Heart left ventricle (tissue), 16 donors: ENCODE data around the gene SYNJ1. TPM values are rescaled to one million over a fixed set of nuclear protein-coding genes. Genes with fewer than 3 reads are reported as not detected.

Experiments used
- ATAC-seq, 4 donors: fragments of 200-7000 bp; cut with Tn5 transposase; one replicate each; pipeline ENCODE4 v1.9.1; 2020 to 2022; ENCODE audit warnings: moderate library complexity in 4 of 4, mild to moderate bottlenecking in 3 of 4, moderate number of reproducible peaks in 1 of 4
- DNase-seq, 5 donors: peaks; one replicate each; pipeline ENCODE4 v3.0.0-alpha.2; 2020
- H3K27ac ChIP-seq, 12 donors: fragments of 200-600 bp; sonication (generic) in 4 of 12; one replicate each; pipeline versions ENCODE4 v1.5.0 to v1.8.0; 2016 to 2022; ENCODE audit warnings: mild to moderate bottlenecking in 2 of 12
- H3K27me3 ChIP-seq, 9 donors: fragments of 200-600 bp; sonication (generic) in 2 of 9; one replicate each; pipeline versions ENCODE4 v1.5.1 to v1.8.0; 2016 to 2022; ENCODE audit warnings: mild to moderate bottlenecking in 3 of 9
- H3K36me3 ChIP-seq, 9 donors: fragments of 200-600 bp; sonication (generic) in 2 of 9; one replicate each; pipeline versions ENCODE4 v1.5.0 to v1.8.0; 2018 to 2022; ENCODE audit warnings: mild to moderate bottlenecking in 2 of 9
- H3K4me1 ChIP-seq, 12 donors: fragments of 200-600 bp; sonication (generic) in 4 of 12; one replicate each; pipeline versions ENCODE4 v1.5.0 to v1.8.0; 2016 to 2022; ENCODE audit warnings: mild to moderate bottlenecking in 3 of 12
- H3K4me3 ChIP-seq, 12 donors: fragments of 200-600 bp; sonication (generic) in 4 of 12; one replicate each; pipeline versions ENCODE4 v1.5.0 to v1.8.0; 2017 to 2022; ENCODE audit warnings: mild to moderate bottlenecking in 9 of 12, moderate library complexity in 4 of 12
- H3K9me3 ChIP-seq, 12 donors: fragments of 200-600 bp; sonication (generic) in 4 of 12; one replicate each; pipeline versions ENCODE4 v1.5.0 to v1.8.0; 2016 to 2022; ENCODE audit warnings: mild to moderate bottlenecking in 1 of 12
- POLR2A ChIP-seq, 2 donors: fragments of 450-650 bp; IDR thresholded peaks; one replicate each; pipeline ENCODE4 v1.6.1; 2017; ENCODE audit warnings: antibody characterized with exemption in 2 of 2, mild to moderate bottlenecking in 2 of 2, moderate library complexity in 2 of 2
- WGBS, 4 donors: extraction: QIAGEN DNeasy Blood & Tissue Kit in 2 of 4; methylation state at CpG; one replicate each; pipeline versions ENCODE4 v1.1.5 to v1.1.7; 2013 to 2018; 5-methylcytosine and 5-hydroxymethylcytosine counted together
- intact Hi-C, 10 donors: fragments of 100-400 bp; cut with DNase I; formaldehyde crosslinking; loops; one replicate each; pipeline versions ENCODE4 v1.11.1 to v1.14.2; 2022
- polyA plus RNA-seq, 2 donors: library from polyadenylated mRNA; stranded (reverse); fragments of 200-250 nt; gene quantifications; one replicate each; pipeline ENCODE4 v1.2.3, GENCODE V29; 2013
- total RNA-seq, 9 donors: library from RNA; depleted of rRNA in 2 of 9; stranded (reverse); fragments of >200 nt in 2 of 9; fragmentation: NEBNext Ultra II Directional in 3 of 9; extraction: Animal tissue kit (Norgen Biotek cat#: 25700) in 3 of 9; gene quantifications; one replicate each; pipeline versions ENCODE4 v1.1.0 to v1.2.4, GENCODE V29; 2016 to 2023
- TF ChIP-seq, protein P1 (sequence below), 12 donors: fragments of 200-600 bp; sonication (generic) in 4 of 12; IDR thresholded peaks; one replicate each; pipeline versions ENCODE4 v1.5.0 to v1.8.0; 2018 to 2022; ENCODE audit warnings: antibody characterized with exemption in 12 of 12, mild to moderate bottlenecking in 5 of 12
- donor health status: ischemic (EF 13 %, LVEDD 7.1; RV severe dilation, severe dysfunction).
- donor health status: healthy with polysubstance abuse.
- donor health status: DM: no; HTN: yes; CAD: no.
- donor health status: DM: no; HTN: no; CAD: no.
- donor health status: ischemic (EF 25% LVEDD 6.9; RV normal size, moderate dysfunction).
- donor health status: ischemic (EF 25% LVEDD 5.7; RV mildly dilated, moderate dysfunction).
- donor health status: healthy.
- donor health status: DM: yes; HTN: yes; CAD: no.
- donor health status: ischemic (EF 35%, LVEDD 5.7; RV mildly dilated, moderate dysfunction).
- donor health status: nonischemic (EF 11% LVEDD 7.7; RV severe dilation, severe dysfunction).
- donor health status: DM: yes; HTN: yes; CAD: no.
- donor health status: PGD.
- donor health status: ischemic (EF 29% LVEDD 5.4; RV normal size, mild dysfunction).
- donor health status: nonischemic (EF 23%, LVEDD 6.1; RV moderate dilation, normal function).

The SYNJ1 gene
- total and polyA plus RNA-seq, 11 donors = 4.1 to 17.4 (median 10.3) TPM

DNA sequence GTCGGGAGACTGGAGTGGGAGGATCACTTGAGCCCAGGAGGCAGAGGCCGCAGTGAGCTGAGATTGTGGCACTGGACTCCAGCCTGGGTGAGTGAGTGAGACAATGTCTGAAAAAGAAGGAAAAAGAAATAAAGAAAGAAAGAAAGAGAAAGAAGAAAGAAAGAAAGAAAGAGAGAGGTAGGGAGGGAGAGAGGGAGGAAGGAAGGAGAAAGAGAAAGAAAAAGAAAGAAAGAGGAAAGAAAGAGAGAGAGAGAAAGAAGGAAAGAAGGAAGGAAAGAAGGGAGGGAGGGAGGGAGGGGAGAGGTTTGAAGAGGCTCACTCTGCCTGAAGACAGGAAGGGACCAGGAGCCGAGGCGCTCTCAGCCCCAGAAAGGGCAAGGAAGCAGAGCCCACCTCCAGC, 137.7 kb downstream of the SYNJ1 start:
- TF ChIP-seq, protein P1, sequence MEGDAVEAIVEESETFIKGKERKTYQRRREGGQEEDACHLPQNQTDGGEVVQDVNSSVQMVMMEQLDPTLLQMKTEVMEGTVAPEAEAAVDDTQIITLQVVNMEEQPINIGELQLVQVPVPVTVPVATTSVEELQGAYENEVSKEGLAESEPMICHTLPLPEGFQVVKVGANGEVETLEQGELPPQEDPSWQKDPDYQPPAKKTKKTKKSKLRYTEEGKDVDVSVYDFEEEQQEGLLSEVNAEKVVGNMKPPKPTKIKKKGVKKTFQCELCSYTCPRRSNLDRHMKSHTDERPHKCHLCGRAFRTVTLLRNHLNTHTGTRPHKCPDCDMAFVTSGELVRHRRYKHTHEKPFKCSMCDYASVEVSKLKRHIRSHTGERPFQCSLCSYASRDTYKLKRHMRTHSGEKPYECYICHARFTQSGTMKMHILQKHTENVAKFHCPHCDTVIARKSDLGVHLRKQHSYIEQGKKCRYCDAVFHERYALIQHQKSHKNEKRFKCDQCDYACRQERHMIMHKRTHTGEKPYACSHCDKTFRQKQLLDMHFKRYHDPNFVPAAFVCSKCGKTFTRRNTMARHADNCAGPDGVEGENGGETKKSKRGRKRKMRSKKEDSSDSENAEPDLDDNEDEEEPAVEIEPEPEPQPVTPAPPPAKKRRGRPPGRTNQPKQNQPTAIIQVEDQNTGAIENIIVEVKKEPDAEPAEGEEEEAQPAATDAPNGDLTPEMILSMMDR (IDR thresholded peaks at IDR 0.05) = no peak
- TF ChIP-seq POLR2A (IDR thresholded peaks at IDR 0.05) = no peak
- Histone ChIP-seq H3K27ac (no peak overlapping the region), H3K27me3 (no peaks in the 10 kb centered on the region), H3K4me3 (no peak overlapping the region), H3K4me1 (no peaks in the 10 kb centered on the region), H3K9me3 (no peaks in the 10 kb centered on the region), H3K36me3 (peaks cover 0 to 8% (median 0%) of the 10 kb centered on the region in 9 donors)
- intact Hi-C loops = loop anchor here in 1 of 10 donors (10.0 kb wide), 1 partner anchor 725 kb away; no protein-coding TSS in a partner anchor
- WGBS, 4 donors = 83 to 87% (median 84%) methylated on average over 4 of the region's 4 CpGs
- DNase-seq (no peak), ATAC-seq (no peak)

DNA sequence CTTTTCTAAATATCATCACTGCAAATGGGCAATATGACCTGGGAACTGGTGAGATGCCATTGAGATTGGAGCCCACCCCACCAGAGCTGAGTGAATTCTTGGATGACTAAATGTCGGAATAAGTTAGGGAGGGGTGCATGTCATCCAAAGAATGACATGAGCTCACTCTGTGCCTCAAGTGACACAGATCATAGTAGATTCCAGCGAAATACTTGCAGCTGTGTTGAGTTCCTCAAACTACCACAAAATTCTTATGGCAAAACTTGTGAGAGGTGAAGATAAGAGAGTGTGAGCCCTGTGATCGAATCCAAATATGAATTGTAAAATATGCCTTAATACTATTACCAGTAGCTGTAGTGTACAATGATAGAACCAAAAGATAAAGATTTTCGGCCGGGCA, 140.2 kb downstream of the SYNJ1 start:
- Histone ChIP-seq H3K4me3 (no peak overlapping the region), H3K36me3 (peaks cover 0 to 8% (median 0%) of the 10 kb centered on the region in 9 donors), H3K27me3 (no peaks in the 10 kb centered on the region), H3K27ac (no peak overlapping the region), H3K4me1 (no peaks in the 10 kb centered on the region), H3K9me3 (no peaks in the 10 kb centered on the region)
- intact Hi-C loops = no loop called here
- 93 to 95% (median 94%) methylated on average over 5 of the region's 5 CpGs for WGBS, 4 donors
- no peak for ATAC-seq
- no peak for DNase-seq
- TF ChIP-seq POLR2A (IDR thresholded peaks at IDR 0.05) = no peak
- TF ChIP-seq, protein P1 (IDR thresholded peaks at IDR 0.05) = no peak

DNA sequence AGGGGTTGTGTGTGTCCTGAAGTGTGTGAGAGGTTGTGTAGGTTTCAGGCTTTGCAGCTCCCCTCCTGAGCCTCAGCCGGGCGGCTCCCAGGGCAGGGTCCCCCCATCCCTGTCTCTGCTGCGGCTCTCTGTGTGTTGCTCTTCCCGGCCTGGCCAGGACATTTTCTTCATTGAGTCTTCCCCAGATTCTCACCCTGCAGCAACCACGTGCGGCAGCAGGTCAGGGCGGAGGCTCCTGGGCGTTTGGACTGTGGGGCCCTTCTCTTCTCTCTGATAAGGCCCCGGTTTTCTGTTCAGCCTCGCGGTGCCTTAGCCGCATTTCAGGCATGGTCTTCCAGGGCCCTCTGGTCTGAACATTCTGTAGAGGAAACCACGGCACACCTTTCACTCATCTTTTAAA, 140.7 kb downstream of the SYNJ1 start:
- no peak overlapping the region for H3K27ac ChIP-seq
- H3K9me3 ChIP-seq = no peaks in the 10 kb centered on the region
- H3K36me3 ChIP-seq = peaks cover 0 to 8% (median 0%) of the 10 kb centered on the region in 9 donors
- no peaks in the 10 kb centered on the region for H3K4me1 ChIP-seq
- WGBS, 4 donors = 74 to 82% (median 76%) methylated on average over 13 of the region's 13 CpGs
- DNase-seq = no peak
- no peak overlapping the region for H3K4me3 ChIP-seq
- TF ChIP-seq, protein P1 (IDR thresholded peaks at IDR 0.05) = no peak
- H3K27me3 ChIP-seq = no peaks in the 10 kb centered on the region
- peak in 1 of 4 donors; percentile 34 for ATAC-seq
- intact Hi-C loops = no loop called here

DNA sequence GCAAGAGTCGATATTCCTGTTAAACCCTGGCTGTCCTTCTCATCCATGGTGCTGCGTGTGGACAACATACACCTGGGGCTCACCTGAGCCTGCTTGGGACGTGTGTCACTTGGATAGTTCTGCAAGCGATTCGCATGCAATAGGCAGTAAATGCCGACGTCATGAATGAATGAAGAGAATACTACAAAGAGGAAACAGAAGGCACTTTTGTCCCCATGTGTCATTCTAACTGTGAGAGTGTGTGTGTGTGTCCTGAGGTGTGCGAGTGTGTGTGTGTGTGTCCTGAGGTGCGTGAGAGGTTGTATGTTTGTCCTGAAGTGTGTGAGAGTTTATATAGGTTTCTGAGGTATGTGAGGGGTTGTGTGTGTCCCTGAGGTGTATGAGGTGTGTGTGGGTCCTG, 141.8 kb downstream of the SYNJ1 start:
- intact Hi-C loops = no loop called here
- no peak for ATAC-seq
- no peaks in the 10 kb centered on the region for H3K9me3 ChIP-seq
- no peak overlapping the region for H3K27ac ChIP-seq
- TF ChIP-seq, protein P1 (IDR thresholded peaks at IDR 0.05) = no peak
- TF ChIP-seq POLR2A (IDR thresholded peaks at IDR 0.05) = no peak
- peaks cover 0 to 8% (median 0%) of the 10 kb centered on the region in 9 donors for H3K36me3 ChIP-seq
- H3K4me3 ChIP-seq = no peak overlapping the region
- WGBS, 4 donors = 82 to 91% (median 90%) methylated on average over 9 of the region's 9 CpGs
- no peaks in the 10 kb centered on the region for H3K27me3 ChIP-seq
- no peak for DNase-seq
- no peaks in the 10 kb centered on the region for H3K4me1 ChIP-seq
